Osteocyte (in vitro differentiated cells): ENCODE measurements around the gene LIMS3. TPM values are rescaled to one million over a fixed set of nuclear protein-coding genes. Genes with fewer than 3 reads are reported as not detected.

Experiments used
- total RNA-seq: library from RNA; stranded (reverse); gene quantifications from 2 replicates; pipeline ENCODE4 v1.2.1, GENCODE V29; 2021

The LIMS3 gene
- total RNA-seq, 1 donor from 2014 or later, result 4.2 TPM

Other genes with a start within 250 kb of the LIMS3 start
- gene RGPD5, start 104.4 kb upstream of the LIMS3 start, total RNA-seq, result 38.1 and 49.7 TPM in 2 replicates
- 0.64 and 0.68 TPM in 2 replicates for gene MALL, start 217.1 kb downstream of the LIMS3 start, total RNA-seq